GM06990 (cell line): ENCODE data around the gene TNNI3.

ENCODE experiments used
- DNase-seq: peaks from one replicate; pipeline ENCODE4 v3.0.0-alpha.2; 2011; ENCODE audit not compliant: insufficient read length; ENCODE audit errors: extremely low read depth
- H3K27me3 ChIP-seq: replicated peaks from 2 replicates; pipeline ENCODE4 v1.6.0; 2011; ENCODE audit warnings: low read length; ENCODE audit not compliant: control insufficient read depth, insufficient read depth
- H3K36me3 ChIP-seq: 2 replicates; pipeline ENCODE4 v1.5.1; 2011; ENCODE audit warnings: low read length; ENCODE audit not compliant: control insufficient read depth, insufficient read depth
- H3K4me3 ChIP-seq: replicated peaks from 2 replicates; pipeline ENCODE4 v1.5.1; 2011; ENCODE audit warnings: low read depth, mild to moderate bottlenecking, control low read depth, low read length
- TF ChIP-seq, protein P1 (sequence below): IDR thresholded peaks from 2 replicates; pipeline ENCODE4 v1.5.1; 2011; ENCODE audit warnings: low read length, control low read depth, mild to moderate bottlenecking, inconsistent platforms; ENCODE audit not compliant: insufficient read depth, poor library complexity, severe bottlenecking

Gene TNNI3

GRCh38 chr19:55166530-55167268 is 9.2 kb upstream of the TNNI3 start, which contains the start of gene DNAAF3:
Gene DNAAF3, minus strand, starts transcription at chr19:55166613. Its CDS starts 200 bp downstream, at chr19:55166413.
- TF ChIP-seq, protein P1, sequence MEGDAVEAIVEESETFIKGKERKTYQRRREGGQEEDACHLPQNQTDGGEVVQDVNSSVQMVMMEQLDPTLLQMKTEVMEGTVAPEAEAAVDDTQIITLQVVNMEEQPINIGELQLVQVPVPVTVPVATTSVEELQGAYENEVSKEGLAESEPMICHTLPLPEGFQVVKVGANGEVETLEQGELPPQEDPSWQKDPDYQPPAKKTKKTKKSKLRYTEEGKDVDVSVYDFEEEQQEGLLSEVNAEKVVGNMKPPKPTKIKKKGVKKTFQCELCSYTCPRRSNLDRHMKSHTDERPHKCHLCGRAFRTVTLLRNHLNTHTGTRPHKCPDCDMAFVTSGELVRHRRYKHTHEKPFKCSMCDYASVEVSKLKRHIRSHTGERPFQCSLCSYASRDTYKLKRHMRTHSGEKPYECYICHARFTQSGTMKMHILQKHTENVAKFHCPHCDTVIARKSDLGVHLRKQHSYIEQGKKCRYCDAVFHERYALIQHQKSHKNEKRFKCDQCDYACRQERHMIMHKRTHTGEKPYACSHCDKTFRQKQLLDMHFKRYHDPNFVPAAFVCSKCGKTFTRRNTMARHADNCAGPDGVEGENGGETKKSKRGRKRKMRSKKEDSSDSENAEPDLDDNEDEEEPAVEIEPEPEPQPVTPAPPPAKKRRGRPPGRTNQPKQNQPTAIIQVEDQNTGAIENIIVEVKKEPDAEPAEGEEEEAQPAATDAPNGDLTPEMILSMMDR = no peak
- no peaks in the 10 kb centered on the region for H3K36me3 ChIP-seq
- peak within 1 kb of the TSS; percentile 51 for H3K4me3 ChIP-seq
- H3K27me3 ChIP-seq = no peaks in the 10 kb centered on the region
- peak; percentile 89 for DNase-seq

DNA sequence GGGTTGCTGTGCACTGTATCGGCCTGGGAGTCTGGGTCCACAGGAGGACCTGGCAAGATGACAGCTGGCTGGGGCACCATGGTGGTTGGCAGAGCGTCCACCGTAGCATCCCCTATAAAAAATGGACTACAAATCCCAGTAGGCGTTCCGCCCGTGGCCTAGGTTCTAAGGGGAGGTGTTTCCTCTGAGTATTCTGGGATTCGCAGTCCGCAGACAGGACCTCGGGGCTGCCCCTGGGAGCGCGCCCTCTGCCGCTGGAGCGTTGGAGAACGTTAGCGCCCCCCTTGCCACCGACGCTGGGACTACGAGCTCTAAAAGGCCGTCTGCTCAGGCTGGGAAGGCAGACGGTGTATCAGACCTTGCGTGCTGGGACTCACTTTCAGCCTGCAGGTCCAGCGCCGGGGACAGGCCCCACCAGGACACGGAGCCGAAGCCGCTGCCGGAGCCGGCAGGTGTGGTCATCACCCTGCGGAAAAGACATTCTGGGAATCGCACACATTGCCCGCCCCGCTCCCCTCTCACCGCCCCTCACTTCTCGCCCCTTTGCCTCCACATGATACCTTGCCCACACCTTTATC is 8.5 kb upstream of the TNNI3 start:
- peak; percentile 75 for DNase-seq
- Histone ChIP-seq H3K27me3 (no peaks in the 10 kb centered on the region), H3K4me3 (peak overlapping the region; percentile 51)

GRCh38 chr19:55161571-55162322 is 4.2 kb upstream of the TNNI3 start:
- no peaks in the 10 kb centered on the region for H3K27me3 ChIP-seq
- DNase-seq = no peak
- TF ChIP-seq, protein P1 = no peak
- no peaks in the 10 kb centered on the region for H3K36me3 ChIP-seq
- H3K4me3 ChIP-seq = no peak overlapping the region

More for the DNA sequence above, 8.5 kb upstream of the TNNI3 start:
- H3K36me3 ChIP-seq = no peaks in the 10 kb centered on the region
- TF ChIP-seq, protein P1 = peak; percentile 49

- no peaks in the 10 kb centered on the region for H3K36me3 ChIP-seq
- H3K4me3 ChIP-seq = no peak overlapping the region
- H3K27me3 ChIP-seq = no peaks in the 10 kb centered on the region
- TF ChIP-seq, protein P1 = no peak
- no peak for DNase-seq
These were observed 3.4 kb upstream of the TNNI3 start for GRCh38 chr19:55160986-55161365.

DNA sequence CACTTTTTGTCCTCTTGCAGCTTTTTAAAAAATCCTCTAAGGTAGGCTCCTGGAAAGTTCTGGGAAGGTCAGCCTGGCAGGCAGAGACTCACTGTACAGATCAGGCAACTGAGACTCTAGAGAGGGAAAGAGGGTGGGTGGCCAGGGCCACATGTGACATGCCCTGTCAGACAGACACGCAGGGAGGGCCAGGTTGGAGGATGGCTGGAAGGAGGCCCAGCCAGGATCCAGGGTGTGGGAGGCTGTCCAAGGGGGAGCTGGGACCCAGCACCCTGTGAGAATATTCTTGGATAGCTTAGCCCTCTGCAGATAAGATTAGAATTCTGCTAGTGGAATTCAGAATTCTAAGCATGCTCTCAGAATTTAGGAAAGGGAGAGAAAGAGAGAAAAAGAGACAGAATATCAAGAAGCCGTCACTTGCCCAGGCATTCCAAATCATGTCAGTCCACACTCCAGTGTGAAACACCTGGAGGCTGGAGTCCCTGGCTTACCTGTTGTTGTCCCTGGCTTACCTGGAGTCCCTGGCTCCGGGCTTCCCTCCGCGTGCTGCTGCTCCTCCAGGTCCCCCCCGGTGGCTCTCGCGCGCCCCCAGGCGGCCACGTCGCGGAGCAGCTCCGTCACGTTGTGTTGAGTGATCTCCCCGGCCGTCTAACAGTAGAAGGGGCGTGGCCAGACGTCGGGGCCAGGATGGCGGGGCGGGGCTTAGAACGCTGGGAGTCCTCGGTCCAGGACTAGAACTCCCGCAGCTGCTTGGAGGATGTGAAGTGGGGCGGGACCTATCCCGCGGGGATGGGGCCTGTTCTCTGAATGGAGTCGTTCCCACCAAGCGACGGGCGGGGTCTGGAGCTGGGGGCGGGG is 2.8 kb upstream of the TNNI3 start:
- no peaks in the 10 kb centered on the region for H3K27me3 ChIP-seq
- H3K36me3 ChIP-seq = no peaks in the 10 kb centered on the region
- peak; percentile 90 for DNase-seq
- TF ChIP-seq, protein P1 = peak; percentile 96
- H3K4me3 ChIP-seq = no peak overlapping the region
